WERI-Rb-1 (cell line): ENCODE results near the gene APOC1.

Experiments used
- DNase-seq: peaks from one replicate; pipeline ENCODE4 v3.0.0-alpha.2; 2020
- H3K27ac ChIP-seq: fragments of 250-450 bp; sonication (Bioruptor Pico); 2 replicates; pipeline ENCODE4 v1.5.1; 2020; ENCODE audit warnings: mild to moderate bottlenecking, moderate library complexity
- H3K27me3 ChIP-seq: fragments of 250-450 bp; sonication (Bioruptor Pico); 2 replicates; pipeline ENCODE4 v1.5.1; 2021; ENCODE audit warnings: mild to moderate bottlenecking, low read depth, moderate library complexity; ENCODE audit not compliant: insufficient read depth, severe bottlenecking
- H3K36me3 ChIP-seq: fragments of 250-450 bp; sonication (Bioruptor Pico); 2 replicates; pipeline ENCODE4 v1.5.1; 2020; ENCODE audit warnings: mild to moderate bottlenecking, moderate library complexity
- H3K4me3 ChIP-seq: 2 replicates; pipeline ENCODE4 v1.5.1; 2011; ENCODE audit warnings: low read depth, mild to moderate bottlenecking, control low read depth, low read length
- H3K9me3 ChIP-seq: fragments of 250-450 bp; sonication (Bioruptor Pico); 2 replicates; pipeline ENCODE4 v1.5.1; 2021; ENCODE audit warnings: mild to moderate bottlenecking, moderate library complexity; ENCODE audit not compliant: severe bottlenecking
- TF ChIP-seq, protein P1 (sequence below): IDR thresholded peaks from 2 replicates; pipeline ENCODE4 v1.5.1; 2011; ENCODE audit warnings: low read depth, mild to moderate bottlenecking, control low read depth, inconsistent platforms, low read length

The APOC1 gene

DNA sequence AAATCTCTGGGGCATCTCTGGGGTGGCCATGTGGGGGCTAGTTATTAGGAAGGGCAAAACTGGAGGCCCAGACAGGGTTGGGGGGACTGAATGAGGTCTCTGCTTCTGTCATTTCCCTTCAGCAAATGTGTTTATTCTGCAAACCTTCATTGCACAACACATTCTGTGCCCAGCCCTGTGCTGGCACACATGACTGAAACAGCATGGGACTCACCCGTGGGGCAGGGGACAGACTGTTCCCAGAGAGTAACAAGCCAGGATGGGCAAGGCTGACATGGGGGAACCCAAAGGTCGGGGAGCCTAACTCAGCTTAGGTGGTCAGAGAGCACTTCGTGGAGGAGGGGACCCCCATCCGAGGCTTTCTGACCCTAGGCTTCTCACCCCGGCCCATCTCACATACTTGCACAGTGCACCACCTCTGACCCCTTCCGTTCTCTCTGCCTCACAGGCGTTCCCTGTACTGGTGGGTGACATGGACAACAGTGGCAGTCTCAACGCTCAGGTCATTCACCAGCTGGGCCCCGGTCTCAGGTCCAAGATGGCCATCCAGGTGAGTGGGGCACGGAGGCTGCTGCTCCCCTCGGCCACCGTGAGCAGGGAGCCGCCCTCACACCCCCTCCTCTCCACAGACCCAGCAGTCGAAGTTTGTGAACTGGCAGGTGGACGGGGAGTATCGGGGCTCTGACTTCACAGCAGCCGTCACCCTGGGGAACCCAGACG, 20.9 kb upstream of the APOC1 start:
- Histone ChIP-seq H3K4me3 (no peak overlapping the region), H3K36me3 (peaks cover 58% of the 10 kb centered on the region), H3K9me3 (no peaks in the 10 kb centered on the region), H3K27me3 (no peaks in the 10 kb centered on the region), H3K27ac (no peak overlapping the region)
- no peak for DNase-seq
- TF ChIP-seq, protein P1, sequence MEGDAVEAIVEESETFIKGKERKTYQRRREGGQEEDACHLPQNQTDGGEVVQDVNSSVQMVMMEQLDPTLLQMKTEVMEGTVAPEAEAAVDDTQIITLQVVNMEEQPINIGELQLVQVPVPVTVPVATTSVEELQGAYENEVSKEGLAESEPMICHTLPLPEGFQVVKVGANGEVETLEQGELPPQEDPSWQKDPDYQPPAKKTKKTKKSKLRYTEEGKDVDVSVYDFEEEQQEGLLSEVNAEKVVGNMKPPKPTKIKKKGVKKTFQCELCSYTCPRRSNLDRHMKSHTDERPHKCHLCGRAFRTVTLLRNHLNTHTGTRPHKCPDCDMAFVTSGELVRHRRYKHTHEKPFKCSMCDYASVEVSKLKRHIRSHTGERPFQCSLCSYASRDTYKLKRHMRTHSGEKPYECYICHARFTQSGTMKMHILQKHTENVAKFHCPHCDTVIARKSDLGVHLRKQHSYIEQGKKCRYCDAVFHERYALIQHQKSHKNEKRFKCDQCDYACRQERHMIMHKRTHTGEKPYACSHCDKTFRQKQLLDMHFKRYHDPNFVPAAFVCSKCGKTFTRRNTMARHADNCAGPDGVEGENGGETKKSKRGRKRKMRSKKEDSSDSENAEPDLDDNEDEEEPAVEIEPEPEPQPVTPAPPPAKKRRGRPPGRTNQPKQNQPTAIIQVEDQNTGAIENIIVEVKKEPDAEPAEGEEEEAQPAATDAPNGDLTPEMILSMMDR = no peak

DNA sequence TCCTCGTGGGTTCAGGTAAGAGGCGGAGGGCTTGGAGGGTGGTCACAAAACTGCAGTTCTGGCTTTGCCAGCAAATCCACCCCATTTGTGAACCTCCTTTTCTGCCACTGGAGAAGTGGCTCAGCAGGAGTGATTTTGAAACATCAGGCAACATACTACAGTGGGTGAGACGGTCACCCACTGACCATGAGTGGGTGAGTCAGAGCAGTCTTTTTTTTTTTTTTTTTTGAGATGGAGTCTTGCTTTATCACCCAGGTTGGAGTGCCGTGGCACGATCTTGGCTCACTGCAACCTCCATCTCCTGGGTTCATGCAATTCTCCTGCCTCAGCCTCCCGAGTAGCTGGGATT, 20.4 kb upstream of the APOC1 start:
- TF ChIP-seq, protein P1 = no peak
- no peak for DNase-seq
- Histone ChIP-seq H3K9me3 (no peaks in the 10 kb centered on the region), H3K4me3 (no peak overlapping the region), H3K27ac (no peak overlapping the region), H3K27me3 (no peaks in the 10 kb centered on the region), H3K36me3 (peaks cover 57% of the 10 kb centered on the region)

DNA sequence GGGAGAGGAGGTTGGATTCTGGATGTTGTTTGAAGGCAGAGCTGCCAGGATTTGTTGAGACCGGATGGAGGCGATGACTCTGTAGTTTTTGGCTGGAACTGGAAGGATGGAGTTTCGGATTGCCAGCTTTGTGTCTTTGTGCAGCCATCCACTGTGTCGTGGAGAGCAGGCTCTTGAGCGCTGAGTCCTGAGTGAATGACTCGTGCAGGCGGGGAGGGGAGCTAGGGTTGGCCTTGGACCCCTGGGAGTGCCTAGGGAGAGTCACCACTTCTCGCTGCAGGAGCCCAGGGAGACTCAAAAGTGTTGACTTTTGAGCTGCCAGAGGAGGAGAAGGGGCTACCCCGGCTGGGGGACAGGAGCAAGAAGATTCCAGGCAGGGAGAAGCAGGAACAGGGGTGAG, 19.5 kb upstream of the APOC1 start:
- no peaks in the 10 kb centered on the region for H3K9me3 ChIP-seq
- H3K27me3 ChIP-seq = no peaks in the 10 kb centered on the region
- TF ChIP-seq, protein P1 = no peak
- no peak for DNase-seq
- no peak overlapping the region for H3K4me3 ChIP-seq
- peaks cover 60% of the 10 kb centered on the region for H3K36me3 ChIP-seq
- H3K27ac ChIP-seq = no peak overlapping the region

DNA sequence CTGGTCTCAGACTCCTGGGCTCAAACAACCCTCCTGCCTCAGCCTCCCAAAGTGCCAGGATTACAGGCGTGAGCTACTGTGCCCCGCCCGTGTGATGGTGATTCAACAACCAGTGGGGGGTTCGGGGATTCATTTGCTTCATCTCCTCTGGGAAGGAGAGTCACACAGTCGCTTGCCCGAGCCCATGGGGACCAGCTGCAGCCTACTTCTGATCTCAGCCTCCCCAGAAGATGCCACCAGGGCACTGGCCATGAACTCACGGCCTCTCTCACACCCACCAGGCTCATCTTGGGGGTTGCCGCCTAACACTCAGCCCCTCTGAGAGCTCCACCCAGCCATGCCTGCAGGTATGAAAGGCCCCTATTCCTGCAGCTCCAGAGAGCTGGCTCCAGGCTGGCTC, 16.6 kb upstream of the APOC1 start:
- Histone ChIP-seq H3K9me3 (no peaks in the 10 kb centered on the region), H3K27ac (no peak overlapping the region), H3K36me3 (peaks cover 74% of the 10 kb centered on the region), H3K27me3 (no peaks in the 10 kb centered on the region), H3K4me3 (no peak overlapping the region)
- DNase-seq = no peak
- TF ChIP-seq, protein P1 = no peak

DNA sequence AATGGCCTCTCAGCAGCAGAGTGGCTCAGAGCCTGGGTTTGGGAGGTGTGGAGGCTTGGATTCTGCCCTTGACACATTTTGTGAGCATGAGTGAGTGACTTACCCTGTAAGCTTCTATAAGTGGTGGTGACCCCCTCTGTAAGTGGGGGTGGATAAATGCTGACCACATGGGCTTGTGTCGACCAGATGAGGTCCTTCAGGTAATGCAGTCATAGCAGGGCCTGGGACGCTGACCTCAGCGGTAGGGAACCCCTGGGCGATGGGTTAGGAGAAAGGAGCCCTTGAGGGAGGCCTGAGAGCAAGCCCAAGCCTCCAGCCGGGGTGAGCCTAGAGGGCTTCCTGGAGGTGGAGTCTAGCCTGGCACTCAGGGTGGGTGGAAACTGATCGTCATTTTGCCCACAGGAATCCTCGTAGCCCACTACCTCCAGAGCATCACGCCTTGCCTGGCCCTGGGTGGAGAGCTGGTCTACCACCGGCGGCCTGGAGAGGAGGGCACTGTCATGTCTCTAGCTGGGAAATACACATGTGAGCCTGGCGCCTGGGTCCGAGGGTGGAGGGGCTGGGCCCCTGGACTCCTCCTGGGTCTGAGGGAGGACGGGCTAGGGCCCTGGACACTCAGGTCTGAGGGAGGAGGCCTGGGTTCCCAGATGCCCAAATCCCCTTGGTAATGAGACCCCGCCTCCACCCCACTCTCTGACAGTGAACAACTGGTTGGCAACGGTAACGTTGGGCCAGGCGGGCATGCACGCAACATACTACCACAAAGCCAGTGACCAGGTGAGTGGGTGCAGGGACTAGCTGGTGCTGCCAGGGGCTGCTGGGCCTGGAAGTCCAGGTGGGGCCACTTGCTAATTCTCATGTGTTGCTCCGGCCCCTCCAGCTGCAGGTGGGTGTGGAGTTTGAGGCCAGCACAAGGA, 13.8 kb upstream of the APOC1 start:
- no peak for DNase-seq
- H3K27me3 ChIP-seq = no peaks in the 10 kb centered on the region
- H3K36me3 ChIP-seq = peaks cover 47% of the 10 kb centered on the region
- H3K4me3 ChIP-seq = no peak overlapping the region
- no peaks in the 10 kb centered on the region for H3K9me3 ChIP-seq
- H3K27ac ChIP-seq = no peak overlapping the region
- TF ChIP-seq, protein P1 = no peak
